H9 (cell line): ENCODE results near the gene THEM5. TPM values are rescaled to one million over a fixed set of nuclear protein-coding genes. Genes with fewer than 3 reads are reported as not detected.

Source experiments
- DNase-seq: peaks from one replicate; pipeline ENCODE4 v3.0.0-alpha.2; 2017
- H2AFZ ChIP-seq: one replicate; pipeline ENCODE4 v1.6.1; 2013; ENCODE audit warnings: mild to moderate bottlenecking, low read length, control low read depth, moderate library complexity
- H2AK5ac ChIP-seq: 2 replicates; pipeline ENCODE4 v1.6.1; 2013; ENCODE audit warnings: low read length, control low read depth, mixed read lengths; ENCODE audit not compliant: insufficient read length
- H2BK120ac ChIP-seq: one replicate; pipeline ENCODE4 v1.6.1; 2013; ENCODE audit warnings: low read depth, mild to moderate bottlenecking, low read length, control low read depth, inconsistent platforms; ENCODE audit not compliant: poor library complexity, severe bottlenecking
- H2BK12ac ChIP-seq: 2 replicates; pipeline ENCODE4 v1.6.1; 2013; ENCODE audit warnings: low read length, control low read depth, mixed read lengths, low read depth; ENCODE audit not compliant: insufficient read length
- H2BK15ac ChIP-seq: 2 replicates; pipeline ENCODE4 v1.6.1; 2013; ENCODE audit warnings: low read depth, low read length, control low read depth
- H2BK20ac ChIP-seq: one replicate; pipeline ENCODE4 v1.6.1; 2013; ENCODE audit warnings: low read depth, mild to moderate bottlenecking, low read length, control low read depth, inconsistent platforms; ENCODE audit not compliant: poor library complexity, severe bottlenecking
- H2BK5ac ChIP-seq: 2 replicates; pipeline ENCODE4 v1.6.1; 2013; ENCODE audit warnings: low read length, control low read depth, mixed read lengths; ENCODE audit not compliant: insufficient read length
- H3K14ac ChIP-seq: 2 replicates; pipeline ENCODE4 v1.6.1; 2013; ENCODE audit warnings: low read length, control low read depth; ENCODE audit not compliant: insufficient read depth
- H3K18ac ChIP-seq: 2 replicates; pipeline ENCODE4 v1.6.1; 2013; ENCODE audit warnings: low read depth, mild to moderate bottlenecking, mixed read lengths, low read length, control low read depth; ENCODE audit not compliant: insufficient read length
- H3K23ac ChIP-seq: 2 replicates; pipeline ENCODE4 v1.6.1; 2013; ENCODE audit warnings: low read length, control low read depth, mixed read lengths, low read depth; ENCODE audit not compliant: insufficient read length
- H3K23me2 ChIP-seq: 2 replicates; pipeline ENCODE4 v1.6.1; 2013; ENCODE audit warnings: low read depth, mild to moderate bottlenecking, mixed read lengths, low read length, control low read depth; ENCODE audit not compliant: insufficient read length, poor library complexity, severe bottlenecking
- H3K27ac ChIP-seq: 2 replicates; pipeline ENCODE4 v1.5.1; 2013; ENCODE audit warnings: low read length, control low read depth, mixed read lengths, low read depth; ENCODE audit not compliant: insufficient read length
- H3K27me3 ChIP-seq: 2 replicates; pipeline ENCODE4 v1.6.1; 2013; ENCODE audit warnings: low read length, control low read depth, inconsistent platforms; ENCODE audit not compliant: insufficient read depth
- H3K4ac ChIP-seq: 2 replicates; pipeline ENCODE4 v1.6.1; 2013; ENCODE audit warnings: low read depth, mild to moderate bottlenecking, control low read depth, inconsistent platforms, low read length, moderate library complexity
- H3K4me1 ChIP-seq: 2 replicates; pipeline ENCODE4 v1.6.1; 2013; ENCODE audit warnings: low read length, control low read depth, inconsistent platforms; ENCODE audit not compliant: insufficient read depth
- H3K4me2 ChIP-seq: 2 replicates; pipeline ENCODE4 v1.6.1; 2013; ENCODE audit warnings: low read length, control low read depth, mixed read lengths; ENCODE audit not compliant: insufficient read length, insufficient read depth
- H3K56ac ChIP-seq: 2 replicates; pipeline ENCODE4 v1.6.1; 2013; ENCODE audit warnings: low read depth, mild to moderate bottlenecking, mixed read lengths, low read length, control low read depth; ENCODE audit not compliant: insufficient read length
- H3K79me1 ChIP-seq: 2 replicates; pipeline ENCODE4 v1.6.1; 2013; ENCODE audit warnings: low read depth, mild to moderate bottlenecking, moderate library complexity, low read length, control low read depth, inconsistent platforms; ENCODE audit not compliant: insufficient read depth, poor library complexity, severe bottlenecking
- H3K79me2 ChIP-seq: 2 replicates; pipeline ENCODE4 v1.6.1; 2013; ENCODE audit warnings: low read length, control low read depth, inconsistent platforms; ENCODE audit not compliant: insufficient read depth
- H3K9ac ChIP-seq: 2 replicates; pipeline ENCODE4 v1.6.1; 2013; ENCODE audit warnings: low read length, control low read depth, mixed read lengths; ENCODE audit not compliant: insufficient read length; ENCODE audit errors: extremely low read depth
- H3K9me3 ChIP-seq: one replicate; pipeline ENCODE4 v1.6.1; 2013; ENCODE audit warnings: low read depth, low read length, inconsistent platforms; ENCODE audit not compliant: control insufficient read depth
- H3T11ph ChIP-seq: one replicate; pipeline ENCODE4 v1.6.1; 2013; ENCODE audit warnings: mild to moderate bottlenecking, low read length, control low read depth, inconsistent platforms
- H4K20me1 ChIP-seq: one replicate; pipeline ENCODE4 v1.6.1; 2013; ENCODE audit not compliant: control insufficient read depth, insufficient read length, insufficient read depth
- H4K5ac ChIP-seq: 2 replicates; pipeline ENCODE4 v1.6.1; 2013; ENCODE audit warnings: low read depth, mild to moderate bottlenecking, mixed read lengths, low read length, control low read depth; ENCODE audit not compliant: insufficient read length
- H4K8ac ChIP-seq: replicated peaks from 2 replicates; pipeline ENCODE4 v1.6.1; 2013; ENCODE audit warnings: low read length, control low read depth, mixed read lengths, low read depth; ENCODE audit not compliant: insufficient read length
- H4K91ac ChIP-seq: 2 replicates; pipeline ENCODE4 v1.6.1; 2013; ENCODE audit warnings: low read depth, mild to moderate bottlenecking, moderate library complexity, mixed read lengths, low read length, control low read depth; ENCODE audit not compliant: insufficient read length
- H3K27ac Mint-ChIP-seq, 3 experiments: 2 replicates in 2 of 3; 3 replicates in 1 of 3; pipeline ENCODE4 v1.8.0; 2020 to 2021; ENCODE audit warnings: mixed read lengths in 3 of 3, mild to moderate bottlenecking in 1 of 3, moderate library complexity in 1 of 3
- H3K27me3 Mint-ChIP-seq: 2 replicates; pipeline ENCODE4 v1.8.0; 2021; ENCODE audit warnings: low read depth, mild to moderate bottlenecking, moderate library complexity, mixed read lengths
- H3K36me3 Mint-ChIP-seq, 3 experiments: 2 replicates in 2 of 3; 3 replicates in 1 of 3; pipeline ENCODE4 v1.8.0; 2020 to 2021; ENCODE audit warnings: low read depth in 3 of 3, mixed read lengths in 3 of 3; ENCODE audit not compliant: insufficient read depth in 1 of 3
- H3K4me1 Mint-ChIP-seq, 2 experiments: 2 replicates each; pipeline ENCODE4 v1.8.0; 2020; ENCODE audit warnings: mixed read lengths in 2 of 2
- H3K4me3 Mint-ChIP-seq, 2 experiments: 2 replicates in 1 of 2; 3 replicates in 1 of 2; pipeline ENCODE4 v1.8.0; 2020 to 2021; ENCODE audit warnings: mild to moderate bottlenecking in 2 of 2, mixed read lengths in 2 of 2, moderate library complexity in 1 of 2
- H3K9me3 Mint-ChIP-seq, 2 experiments: 2 replicates in 1 of 2; 3 replicates in 1 of 2; pipeline ENCODE4 v1.8.0; 2020; ENCODE audit warnings: mild to moderate bottlenecking in 2 of 2, mixed read lengths in 2 of 2, moderate library complexity in 1 of 2
- WGBS: extraction: QIAGEN DNeasy Blood & Tissue Kit; methylation state at CpG from one replicate; pipeline ENCODE4 v1.1.7; 2013; ENCODE audit warnings: missing lambda C conversion rate, low lambda C conversion rate, mixed read lengths; ENCODE audit not compliant: insufficient read length; ENCODE audit errors: extremely low coverage; 5-methylcytosine and 5-hydroxymethylcytosine counted together
- total RNA-seq: library from RNA; stranded (reverse); gene quantifications from 2 replicates; pipeline ENCODE4 v1.2.1, GENCODE V29; 2021
- TF ChIP-seq, protein P1 (sequence below): fragments of 200-600 bp; sonication (generic); conservative IDR thresholded peaks from 3 replicates; pipeline ENCODE4 v1.8.0; 2021; ENCODE audit warnings: antibody characterized with exemption, mild to moderate bottlenecking

The THEM5 gene
- total RNA-seq, 1 experiment from 2014 or later = not detected

- Histone ChIP-seq H3K4ac (no peak overlapping the region), H3K14ac (no peak overlapping the region), H3K4me1 (no peaks in the 10 kb centered on the region; the same call in 1 of the 2 replicates), H3K9me3 (no peaks in the 10 kb centered on the region), H3K9ac (no peak overlapping the region), H2BK12ac (no peak overlapping the region), H3K27me3 (0 out of 2 replicates have a peak, but pooled peaks cover 2% of the 10 kb centered on the region), H3K79me2 (no peaks in the 10 kb centered on the region), H3K23ac (no peak overlapping the region), H2BK15ac (no peak overlapping the region), H3K4me2 (no peak overlapping the region), H2BK20ac (no peak overlapping the region), H3T11ph (no peak overlapping the region), H4K20me1 (no peaks in the 10 kb centered on the region), H3K79me1 (no peaks in the 10 kb centered on the region), H4K91ac (no peak overlapping the region), H4K5ac (no peak overlapping the region), H3K56ac (no peak overlapping the region), H4K8ac (no peak overlapping the region), H2AFZ (no peak overlapping the region), H2BK5ac (no peak overlapping the region), H3K23me2 (no peaks in the 10 kb centered on the region), H2AK5ac (no peak overlapping the region), H3K18ac (no peak overlapping the region), H2BK120ac (no peak overlapping the region), H3K27ac (no peak overlapping the region)
- no CpG with 5 or more reads among the region's 9 CpGs for WGBS
- Mint-ChIP-seq H3K4me3 (no peak overlapping the region), H3K4me1 (peaks cover 22 to 24% of the 10 kb centered on the region in 2 experiments), H3K9me3 (no peaks in the 10 kb centered on the region), H3K27me3 (peaks cover 1% of the 10 kb centered on the region; the same call in 1 of the 2 replicates), H3K36me3 (no peaks in the 10 kb centered on the region), H3K27ac (0 out of 7 replicates have a peak overlapping the region, but pooled peaks of 1 of the 3 experiments have one; percentile 13)
- TF ChIP-seq, protein P1, sequence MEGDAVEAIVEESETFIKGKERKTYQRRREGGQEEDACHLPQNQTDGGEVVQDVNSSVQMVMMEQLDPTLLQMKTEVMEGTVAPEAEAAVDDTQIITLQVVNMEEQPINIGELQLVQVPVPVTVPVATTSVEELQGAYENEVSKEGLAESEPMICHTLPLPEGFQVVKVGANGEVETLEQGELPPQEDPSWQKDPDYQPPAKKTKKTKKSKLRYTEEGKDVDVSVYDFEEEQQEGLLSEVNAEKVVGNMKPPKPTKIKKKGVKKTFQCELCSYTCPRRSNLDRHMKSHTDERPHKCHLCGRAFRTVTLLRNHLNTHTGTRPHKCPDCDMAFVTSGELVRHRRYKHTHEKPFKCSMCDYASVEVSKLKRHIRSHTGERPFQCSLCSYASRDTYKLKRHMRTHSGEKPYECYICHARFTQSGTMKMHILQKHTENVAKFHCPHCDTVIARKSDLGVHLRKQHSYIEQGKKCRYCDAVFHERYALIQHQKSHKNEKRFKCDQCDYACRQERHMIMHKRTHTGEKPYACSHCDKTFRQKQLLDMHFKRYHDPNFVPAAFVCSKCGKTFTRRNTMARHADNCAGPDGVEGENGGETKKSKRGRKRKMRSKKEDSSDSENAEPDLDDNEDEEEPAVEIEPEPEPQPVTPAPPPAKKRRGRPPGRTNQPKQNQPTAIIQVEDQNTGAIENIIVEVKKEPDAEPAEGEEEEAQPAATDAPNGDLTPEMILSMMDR = no peak
- DNase-seq = no peak
These were observed 42.3 kb downstream of the THEM5 start for GRCh38 chr1:151811181-151811580.
